ENCODE data around the gene VPS13D.
"Not testable (repeated sequence)": the region's sequence is repeated elsewhere in the genome, so short reads cannot be mapped to it uniquely, and the experiment has no call there.

The VPS13D gene

GRCh38 chr1:12201352-12202189, 28.3 kb upstream of the VPS13D start:
- peak in 1 of 2 donors; percentile 40 for DNase-seq

- no peak for DNase-seq
Observed at GRCh38 chr1:12202190-12202497, 27.7 kb upstream of the VPS13D start.

- no peak for DNase-seq
Observed at GRCh38 chr1:12202577-12202976, 27.3 kb upstream of the VPS13D start.

- no peak for DNase-seq
Observed at GRCh38 chr1:12203216-12204007, 26.4 kb upstream of the VPS13D start.

- peak; percentile 62 for DNase-seq
Observed at GRCh38 chr1:12204140-12204539, 25.7 kb upstream of the VPS13D start.

GRCh38 chr1:12204754-12205658, 24.8 kb upstream of the VPS13D start:
- no peak for DNase-seq

GRCh38 chr1:12206238-12206637, 23.6 kb upstream of the VPS13D start:
- DNase-seq: no peak

GRCh38 chr1:12206792-12207424, 22.9 kb upstream of the VPS13D start:
- no peak for DNase-seq

GRCh38 chr1:12208271-12208670, 21.6 kb upstream of the VPS13D start:
- DNase-seq: no peak

- DNase-seq: peak; percentile 92 to 93
Observed at GRCh38 chr1:12208764-12209494, 20.9 kb upstream of the VPS13D start.

- no peak for DNase-seq
Observed at GRCh38 chr1:12209495-12209832, 20.4 kb upstream of the VPS13D start.

GRCh38 chr1:12215118-12215961, 14.5 kb upstream of the VPS13D start:
- DNase-seq: no peak

GRCh38 chr1:12219800-12220199, 10.0 kb upstream of the VPS13D start:
- DNase-seq: no peak

GRCh38 chr1:12220890-12221289, 8.9 kb upstream of the VPS13D start:
- DNase-seq: no peak

GRCh38 chr1:12222700-12223099, 7.1 kb upstream of the VPS13D start:
- not testable (repeated sequence) for DNase-seq

- DNase-seq: not testable (repeated sequence)
Observed at GRCh38 chr1:12224092-12224491, 5.7 kb upstream of the VPS13D start.

- DNase-seq: no peak
Observed at GRCh38 chr1:12228979-12229378, 851 bp upstream of the VPS13D start.

GRCh38 chr1:12229386-12229834, 420 bp upstream of the VPS13D start:
- no peak for DNase-seq

GRCh38 chr1:12230549-12231275, 882 bp downstream of the VPS13D start:
- peak in 1 of 2 donors; percentile 22 for DNase-seq

- no peak for DNase-seq
Observed at GRCh38 chr1:12231276-12231595, 1.4 kb downstream of the VPS13D start.

All from stimulated activated CD4-positive, alpha-beta T cell treated with anti-CD3 and anti-CD28 coated beads, Interleukin-2, amount 100 ng/mL, for 24 hours (primary cell).